Measurements from ENCODE around the gene STX8.

Gene STX8

GRCh38 chr17:9298776-9299295, 276.8 kb downstream of the STX8 start:
- DNase-seq (ENCODE audit: low spot score): no peak

- no peak for DNase-seq (ENCODE audit: low spot score)
Observed at GRCh38 chr17:9298135-9298534, 277.5 kb downstream of the STX8 start.

GRCh38 chr17:9294661-9295210, 280.9 kb downstream of the STX8 start:
- no peak for DNase-seq (ENCODE audit: low spot score)

DNA sequence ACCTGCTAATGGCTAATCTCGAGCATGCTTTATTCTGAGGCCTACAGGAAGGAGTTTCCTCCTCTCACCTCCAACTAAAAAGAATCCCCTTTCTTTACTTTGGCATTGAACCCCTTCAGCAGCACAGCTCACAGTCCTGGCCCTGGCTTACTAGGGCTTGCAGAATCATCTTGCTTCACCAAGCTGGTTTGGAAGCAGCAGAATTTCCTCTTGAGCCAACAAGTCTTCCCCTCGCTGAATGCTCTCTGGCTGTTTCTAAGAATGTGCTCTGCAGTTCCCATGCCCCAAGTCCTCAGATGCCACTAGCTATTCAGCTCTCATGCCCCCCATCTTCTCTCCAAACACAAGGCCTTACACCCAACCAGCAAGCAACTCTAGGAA, 283.1 kb downstream of the STX8 start:
- no peak for DNase-seq (ENCODE audit: low spot score)

- DNase-seq (ENCODE audit: low spot score): peak; percentile 19
Observed at GRCh38 chr17:9291912-9292560, 283.6 kb downstream of the STX8 start.

DNA sequence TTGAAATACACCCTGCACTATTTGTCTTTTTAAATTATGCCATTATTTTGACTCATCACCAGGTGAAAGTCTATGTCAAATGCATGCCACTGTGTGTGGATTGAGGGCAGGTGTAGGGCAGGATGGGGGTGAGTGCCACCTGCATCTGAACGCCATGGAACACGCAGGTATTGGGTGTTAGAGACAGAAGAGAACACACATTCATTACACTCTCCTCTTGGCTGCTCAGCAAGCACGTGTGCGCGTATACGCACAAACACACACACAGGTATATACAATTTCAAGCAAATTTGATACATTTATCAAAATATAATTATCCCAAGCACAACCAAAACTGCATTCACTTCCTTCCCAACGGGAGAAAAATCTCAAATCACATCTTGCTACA, 285.4 kb downstream of the STX8 start:
- no peak for DNase-seq (ENCODE audit: low spot score)

DNA sequence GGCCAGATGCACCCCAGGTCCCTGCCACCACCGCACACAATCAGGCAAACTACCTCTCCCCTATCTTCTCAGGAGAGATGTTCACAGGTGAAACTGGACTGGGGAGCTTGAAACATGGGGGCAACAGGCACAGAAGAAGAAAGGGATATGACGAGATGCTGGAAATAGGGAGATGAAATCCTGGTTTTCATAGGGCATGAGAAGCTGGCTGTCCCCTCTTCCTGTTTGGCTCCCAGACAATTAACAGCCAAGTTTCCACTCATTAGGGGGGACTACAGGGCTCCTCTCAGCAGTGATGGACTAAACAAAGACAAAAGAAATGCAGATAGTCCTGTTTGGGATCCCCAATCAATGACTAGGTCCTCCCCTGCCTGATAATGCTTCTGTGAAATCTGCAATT, 288.3 kb downstream of the STX8 start:
- no peak for DNase-seq (ENCODE audit: low spot score)

DNA sequence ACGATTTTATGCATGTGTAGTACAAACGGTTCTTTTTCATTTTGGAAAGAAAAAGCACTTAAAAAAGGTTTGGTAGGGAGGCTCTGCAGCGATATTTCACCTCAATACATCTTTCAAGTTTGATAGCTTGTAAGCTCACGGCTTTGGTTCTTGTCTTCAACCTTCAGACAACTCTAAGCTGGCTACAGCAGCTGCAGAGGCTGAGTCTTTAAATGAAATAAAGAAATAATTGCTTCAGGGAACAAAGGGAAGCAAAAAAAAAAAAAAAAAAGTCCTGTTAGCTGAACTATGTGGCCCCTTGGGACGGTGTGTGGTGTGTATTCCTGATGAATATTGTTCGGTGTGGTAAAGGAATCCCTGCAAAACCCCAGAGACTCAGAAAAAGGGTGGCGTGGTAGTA, 289.2 kb downstream of the STX8 start:
- DNase-seq (ENCODE audit: low spot score): no peak

DNA sequence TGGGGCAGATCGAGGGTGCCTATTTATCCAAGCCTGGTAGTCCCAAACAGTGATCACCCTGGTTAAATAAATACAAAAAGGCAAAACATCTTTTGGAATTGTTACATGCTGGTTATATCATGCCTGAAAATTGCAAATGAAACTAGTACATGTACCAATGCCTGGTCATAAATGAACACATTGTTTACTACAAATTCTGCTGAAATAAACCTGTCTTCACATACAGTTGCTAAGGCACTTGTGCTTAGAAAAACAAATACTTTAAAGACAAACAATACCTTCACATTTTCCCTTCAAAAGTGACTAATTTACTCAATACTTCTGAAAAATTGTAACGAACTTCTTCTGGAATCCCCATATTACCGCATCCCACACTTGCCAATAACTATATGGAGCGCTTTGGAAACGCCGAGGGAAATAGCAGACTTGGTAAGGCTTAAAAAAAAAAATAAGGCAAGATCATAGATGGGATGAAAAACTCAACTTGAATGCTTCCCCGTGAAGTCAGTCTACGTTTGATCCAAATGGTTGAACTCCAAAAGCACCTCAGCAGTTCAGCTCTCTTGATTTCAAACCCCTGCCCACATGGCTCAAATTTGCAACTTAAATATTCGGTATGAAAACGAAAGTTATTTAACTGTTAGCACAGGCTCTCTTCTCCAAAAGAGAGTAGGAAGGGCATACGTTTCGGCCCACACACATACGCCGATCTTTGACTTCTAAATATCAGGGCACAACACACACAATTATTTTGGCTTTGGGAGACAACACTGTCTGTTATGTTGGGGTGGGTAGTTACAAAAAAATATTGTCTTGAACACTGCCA, 289.8 kb downstream of the STX8 start:
- no peak for DNase-seq (ENCODE audit: low spot score)

GRCh38 chr17:9284884-9285283, 290.7 kb downstream of the STX8 start:
- DNase-seq (ENCODE audit: low spot score): no peak

GRCh38 chr17:9283909-9284308, 291.7 kb downstream of the STX8 start:
- DNase-seq (ENCODE audit: low spot score): no peak

GRCh38 chr17:9279893-9280292, 295.7 kb downstream of the STX8 start:
- peak; percentile 27 for DNase-seq (ENCODE audit: low spot score)

- no peak for DNase-seq (ENCODE audit: low spot score)
Observed at GRCh38 chr17:9274973-9275372, 300.6 kb downstream of the STX8 start.

DNA sequence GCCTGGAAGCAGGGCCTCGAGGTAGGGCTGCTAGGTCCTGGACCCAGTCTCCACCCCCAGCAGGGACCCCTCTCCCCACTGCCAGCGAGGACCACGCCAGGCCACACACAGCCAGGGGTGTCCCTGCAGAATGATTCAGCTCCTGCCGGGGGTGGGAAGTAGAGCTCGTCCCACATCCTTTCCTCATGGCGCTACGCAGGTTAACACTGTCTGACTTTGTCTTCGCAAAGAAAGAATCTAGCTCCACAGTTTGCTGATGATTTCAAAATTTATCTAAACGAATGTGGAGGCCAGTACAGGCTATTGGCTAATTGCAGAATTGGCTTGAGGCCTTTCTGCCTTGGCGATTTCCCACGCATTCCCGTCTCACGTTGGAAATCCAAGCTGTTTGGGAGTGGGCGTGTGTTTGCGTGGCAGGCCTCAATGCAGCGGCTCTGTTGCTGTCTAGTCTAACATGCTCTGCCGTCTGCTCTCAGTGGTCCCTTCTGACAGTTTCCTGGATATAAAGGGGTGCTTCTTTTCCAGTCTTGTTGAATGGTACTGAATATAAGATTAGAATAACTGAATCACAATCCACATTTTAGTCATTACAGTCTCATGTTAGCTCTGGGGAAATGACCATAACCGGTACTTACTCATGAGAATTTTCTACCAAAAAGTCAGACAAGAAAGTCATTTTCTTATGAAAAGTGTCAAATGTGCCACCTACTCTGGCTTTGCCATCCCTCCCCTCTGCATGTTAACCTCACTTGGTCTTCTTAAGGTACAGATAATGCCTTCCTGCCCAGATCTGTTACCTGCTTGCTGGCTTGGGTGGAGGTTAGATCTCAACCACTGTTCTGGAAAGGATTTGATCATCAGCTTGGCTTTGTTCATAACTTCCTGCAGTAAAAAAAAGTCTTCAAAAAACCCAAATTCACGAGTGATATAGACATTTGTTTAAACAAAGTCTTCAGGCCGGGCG, 301.9 kb downstream of the STX8 start:
- no peak for DNase-seq (ENCODE audit: low spot score)

GRCh38 chr17:9272501-9273200, 303.0 kb downstream of the STX8 start:
- no peak for DNase-seq (ENCODE audit: low spot score)

- no peak for DNase-seq (ENCODE audit: low spot score)
Observed at GRCh38 chr17:9271989-9272388, 303.6 kb downstream of the STX8 start.

DNA sequence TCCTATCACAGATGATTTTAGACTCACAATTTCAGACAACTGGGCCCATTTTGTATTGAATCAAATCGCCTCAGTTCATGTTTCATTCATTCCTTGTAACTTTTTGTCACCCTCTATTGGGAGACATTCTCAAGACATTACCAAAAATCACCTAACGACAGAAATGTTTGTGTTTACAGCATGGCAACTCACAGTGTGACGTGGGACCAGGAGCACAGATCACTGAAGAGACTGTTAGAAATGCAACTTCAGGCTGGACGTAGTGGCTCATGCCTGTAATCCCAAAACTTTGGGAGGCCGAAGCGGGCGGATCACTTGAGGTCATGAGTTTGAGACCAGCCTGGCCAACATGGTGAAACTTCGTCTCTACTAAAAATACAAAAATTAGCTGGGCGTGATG, 304.7 kb downstream of the STX8 start:
- no peak for DNase-seq (ENCODE audit: low spot score)

DNA sequence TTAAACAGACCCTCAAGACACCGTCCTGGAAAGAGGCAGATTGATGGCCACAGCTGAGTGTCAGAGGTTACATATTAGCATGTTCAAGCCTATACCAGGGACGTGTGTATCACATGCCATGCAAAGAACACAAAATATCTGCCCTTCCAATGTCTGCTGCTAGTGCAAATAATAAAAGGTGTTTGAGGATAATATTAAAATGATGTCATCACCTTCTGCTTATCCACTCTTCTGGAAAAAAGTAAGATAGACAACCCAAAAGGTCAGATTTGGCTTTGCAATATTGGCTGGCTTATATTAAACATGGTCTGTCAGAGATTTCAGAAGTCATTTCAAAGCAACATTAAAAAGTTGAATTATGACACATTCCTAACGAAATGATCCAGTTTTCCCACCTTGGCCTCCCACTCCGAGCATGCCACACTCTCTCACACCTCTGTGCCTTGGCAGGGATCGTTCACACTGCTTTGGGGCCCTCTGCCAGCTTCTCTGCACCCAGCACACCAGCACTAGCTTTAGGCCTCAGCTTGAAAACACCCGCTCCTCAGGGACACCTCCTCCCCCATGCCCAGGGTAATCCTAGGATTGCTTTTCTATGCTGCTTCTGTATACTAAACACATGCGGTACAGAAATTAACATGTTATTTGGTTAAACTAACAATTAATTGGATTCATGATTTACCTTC, 306.1 kb downstream of the STX8 start:
- no peak for DNase-seq (ENCODE audit: low spot score)

GRCh38 chr17:9268546-9268945, 307.1 kb downstream of the STX8 start:
- DNase-seq (ENCODE audit: low spot score): peak; percentile 4

DNA sequence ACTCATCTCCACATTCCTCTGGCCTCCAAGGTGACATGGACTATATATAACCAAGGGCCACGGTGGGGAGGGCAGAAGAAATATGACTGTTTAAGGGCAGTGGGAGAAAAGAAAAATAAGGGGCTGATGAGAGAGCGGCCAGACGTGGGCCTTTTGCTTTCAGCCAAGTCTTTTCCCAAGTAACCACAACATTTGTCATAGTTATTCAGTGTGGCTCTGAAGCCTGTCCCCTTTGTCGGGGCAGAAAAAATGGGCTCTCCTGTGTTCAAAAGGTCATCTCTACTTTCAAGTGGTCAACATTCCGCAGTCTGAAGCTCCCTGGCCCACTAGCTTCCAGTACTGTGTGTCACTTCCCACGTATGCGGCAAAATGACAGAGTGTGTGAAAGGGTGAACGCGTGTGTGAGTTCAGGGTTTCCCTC, 308.9 kb downstream of the STX8 start:
- DNase-seq (ENCODE audit: low spot score): no peak

Measured in kidney tubule cell (primary cell).